NCI-H187 (cell line): ENCODE measurements around the gene WDSUB1.

Experiments
- DNase-seq, 2 experiments: peaks; one replicate each; lab custom pipeline; 2025; lab: John Stamatoyannopoulos, UW

Gene WDSUB1

DNA sequence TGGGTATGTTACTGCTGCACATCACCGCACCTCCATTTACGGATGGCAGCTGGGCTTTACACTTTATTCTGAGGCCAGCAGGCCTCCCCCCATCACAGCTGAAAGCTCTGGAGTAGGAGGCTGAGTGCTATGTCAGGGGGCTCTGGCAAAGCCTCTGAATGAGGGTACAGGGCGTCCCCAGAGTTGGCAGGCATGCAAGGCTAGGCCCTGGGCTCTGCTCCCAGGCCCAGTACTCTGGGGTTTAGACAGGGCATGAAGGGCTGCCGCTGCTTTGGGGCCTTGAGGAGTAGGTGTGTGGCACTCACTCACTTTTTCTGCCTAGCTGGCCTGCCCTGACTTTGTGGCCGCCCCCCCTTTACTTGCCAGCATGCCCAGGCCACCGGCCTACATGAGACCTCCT, 90.8 kb downstream of the WDSUB1 start:
- no peak for DNase-seq

DNA sequence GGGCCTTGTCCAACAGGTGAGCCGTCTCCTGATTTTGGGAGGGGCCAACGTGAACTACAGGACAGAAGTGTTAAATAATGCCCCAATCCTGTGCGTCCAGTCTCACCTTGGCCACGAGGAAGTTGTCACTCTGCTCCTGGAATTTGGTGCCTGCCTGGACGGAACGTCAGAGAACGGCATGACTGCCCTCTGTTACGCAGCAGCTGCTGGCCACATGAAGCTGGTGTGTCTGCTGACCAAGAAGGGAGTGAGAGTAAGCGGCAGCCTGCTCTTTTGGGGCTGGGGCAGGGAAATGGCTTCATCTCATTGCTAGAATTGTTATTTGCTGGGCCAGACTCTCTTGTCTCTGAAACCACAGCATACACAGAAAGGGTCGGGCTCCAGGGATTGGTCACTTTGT, 92.3 kb downstream of the WDSUB1 start:
- DNase-seq = no peak

DNA sequence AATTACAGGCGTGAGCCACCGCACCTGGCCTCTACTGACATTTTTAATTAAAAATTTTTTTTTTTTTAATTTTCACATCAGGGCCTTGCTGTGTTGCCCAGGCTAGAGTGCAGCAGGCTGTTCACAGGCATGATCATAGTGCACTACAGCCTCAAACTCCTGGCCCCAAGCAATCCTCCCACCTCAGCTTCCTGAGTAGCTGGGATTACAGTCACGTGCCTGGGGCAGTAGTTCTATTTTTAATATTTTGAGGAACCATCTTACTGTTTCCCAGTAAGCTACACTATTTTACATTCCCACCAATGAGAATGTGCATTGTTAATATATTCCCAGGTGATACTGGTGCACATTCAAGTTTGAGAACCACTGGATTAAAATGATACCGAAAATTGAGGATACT, 92.7 kb downstream of the WDSUB1 start:
- DNase-seq = no peak

DNA sequence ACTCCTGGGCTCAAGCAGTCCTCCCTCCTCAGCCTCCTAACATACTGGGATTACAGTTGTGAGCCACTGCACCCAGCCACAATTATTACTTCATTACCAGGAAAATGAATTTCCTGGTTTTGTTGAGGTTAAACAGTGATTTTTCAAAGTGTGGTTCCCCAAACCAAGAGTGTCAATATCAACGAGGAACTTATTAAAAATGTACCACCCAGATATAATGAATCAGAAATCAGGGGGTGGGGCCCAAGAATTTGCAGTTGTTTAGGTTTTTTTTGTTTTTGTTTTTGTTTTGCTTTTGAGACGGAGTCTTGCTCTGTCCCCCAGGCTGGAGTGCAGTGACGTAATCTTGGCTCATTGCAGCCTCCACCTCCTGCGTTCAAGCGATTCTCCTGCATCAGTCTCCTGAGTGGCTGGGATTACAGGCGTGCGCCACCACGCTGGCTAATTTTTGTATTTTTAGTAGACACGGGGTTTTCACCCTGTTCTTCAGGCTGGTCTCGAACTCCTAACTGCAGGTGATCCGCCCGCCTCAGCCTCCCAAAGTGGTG, 94.1 kb downstream of the WDSUB1 start:
- DNase-seq = no peak

DNA sequence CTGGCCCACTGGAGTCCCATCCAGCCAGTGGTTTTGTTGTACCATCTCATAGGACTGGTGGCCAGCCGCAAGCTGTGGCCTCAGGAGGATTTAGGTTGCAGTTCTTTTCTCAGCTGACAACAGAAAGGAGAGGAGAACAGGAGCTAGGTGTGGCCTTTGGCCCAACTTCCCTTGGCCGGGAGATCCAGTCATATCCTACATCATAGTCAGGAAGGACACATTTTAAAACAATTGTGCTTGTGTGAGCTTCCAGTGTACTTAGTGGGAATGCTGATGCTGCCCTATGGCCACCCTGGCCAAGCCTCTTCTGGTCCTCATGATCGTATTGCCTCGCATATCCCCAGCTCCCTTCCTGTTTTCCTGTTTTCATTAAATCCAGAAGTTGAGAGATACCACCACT, 98.1 kb downstream of the WDSUB1 start:
- no peak for DNase-seq

DNA sequence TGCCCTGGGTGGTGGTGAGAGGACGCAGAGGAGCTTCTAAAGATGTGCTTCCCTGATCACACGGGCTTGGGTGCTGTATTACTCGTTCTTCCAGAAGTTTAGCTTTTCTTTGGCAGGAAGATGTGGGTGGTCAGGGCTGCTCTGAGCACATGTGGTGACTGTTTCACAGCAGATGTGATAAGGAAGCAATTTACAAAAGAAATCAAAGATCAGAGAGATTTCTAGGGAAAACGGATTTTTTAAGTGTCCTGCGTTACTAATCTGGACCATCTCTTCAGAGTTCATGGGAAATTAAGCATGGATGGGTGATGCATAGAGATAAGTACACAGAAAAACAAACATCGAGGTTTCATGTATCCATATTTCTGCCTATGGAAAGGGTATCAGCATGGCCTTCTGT, 99.4 kb downstream of the WDSUB1 start:
- no peak for DNase-seq

DNA sequence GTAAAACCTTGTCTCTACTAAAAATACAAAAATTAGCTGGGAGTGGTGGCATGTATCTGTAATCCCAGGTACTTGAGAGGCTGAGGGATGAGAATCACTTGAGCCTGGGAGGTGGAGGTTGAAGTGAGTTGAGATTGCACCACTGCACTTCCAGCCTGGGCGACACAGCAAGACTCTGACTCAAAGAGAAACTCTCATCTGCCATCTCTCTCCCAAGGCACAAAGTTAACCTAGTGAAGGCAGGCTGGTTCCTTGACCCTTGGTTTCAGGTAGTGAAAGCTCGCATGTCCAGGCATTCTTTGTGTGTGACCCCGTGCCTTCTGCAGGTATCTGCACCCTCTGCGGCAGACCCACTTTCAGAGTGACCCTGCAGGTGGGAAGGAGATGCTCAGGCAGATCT, 100.0 kb downstream of the WDSUB1 start:
- no peak for DNase-seq
